IPS-15b (cell line): ENCODE results near the gene ADCY7.

Source experiments
- H3K27me3 ChIP-seq: one replicate; pipeline ENCODE4 v1.6.1; 2013; ENCODE audit warnings: low read length; ENCODE audit not compliant: control insufficient read depth, insufficient read depth
- H3K36me3 ChIP-seq: one replicate; pipeline ENCODE4 v1.6.1; 2013; ENCODE audit warnings: low read length; ENCODE audit not compliant: control insufficient read depth, insufficient read depth
- H3K4me1 ChIP-seq: one replicate; pipeline ENCODE4 v1.6.1; 2013; ENCODE audit warnings: mild to moderate bottlenecking, low read length; ENCODE audit not compliant: control insufficient read depth, insufficient read depth
- H3K4me3 ChIP-seq: one replicate; pipeline ENCODE4 v1.5.1; 2013; ENCODE audit warnings: low read depth, low read length
- H3K9ac ChIP-seq: one replicate; pipeline ENCODE4 v1.6.1; 2013; ENCODE audit warnings: low read depth, mild to moderate bottlenecking, low read length
- H3K9me3 ChIP-seq: one replicate; pipeline ENCODE4 v1.6.1; 2013; ENCODE audit warnings: mild to moderate bottlenecking, low read length; ENCODE audit not compliant: control insufficient read depth, insufficient read depth

Gene ADCY7

GRCh38 chr16:50279504-50279865 lies 13.1 kb downstream of the ADCY7 start:
- Histone ChIP-seq H3K9ac (no peak overlapping the region), H3K36me3 (no peaks in the 10 kb centered on the region), H3K27me3 (no peaks in the 10 kb centered on the region), H3K9me3 (no peaks in the 10 kb centered on the region), H3K4me3 (no peak overlapping the region), H3K4me1 (no peaks in the 10 kb centered on the region)

GRCh38 chr16:50280932-50281331 lies 14.6 kb downstream of the ADCY7 start:
- Histone ChIP-seq H3K4me1 (no peaks in the 10 kb centered on the region), H3K9me3 (no peaks in the 10 kb centered on the region), H3K27me3 (no peaks in the 10 kb centered on the region), H3K9ac (no peak overlapping the region), H3K4me3 (no peak overlapping the region), H3K36me3 (no peaks in the 10 kb centered on the region)

GRCh38 chr16:50281391-50282009 lies 15.1 kb downstream of the ADCY7 start:
- Histone ChIP-seq H3K9ac (peak overlapping the region; percentile 24), H3K4me3 (no peak overlapping the region), H3K27me3 (no peaks in the 10 kb centered on the region), H3K4me1 (no peaks in the 10 kb centered on the region), H3K9me3 (no peaks in the 10 kb centered on the region), H3K36me3 (no peaks in the 10 kb centered on the region)

GRCh38 chr16:50282010-50282538 lies 15.7 kb downstream of the ADCY7 start:
- Histone ChIP-seq H3K9me3 (no peaks in the 10 kb centered on the region), H3K27me3 (no peaks in the 10 kb centered on the region), H3K4me3 (no peak overlapping the region), H3K36me3 (no peaks in the 10 kb centered on the region), H3K4me1 (no peaks in the 10 kb centered on the region), H3K9ac (peak overlapping the region; percentile 24)

DNA sequence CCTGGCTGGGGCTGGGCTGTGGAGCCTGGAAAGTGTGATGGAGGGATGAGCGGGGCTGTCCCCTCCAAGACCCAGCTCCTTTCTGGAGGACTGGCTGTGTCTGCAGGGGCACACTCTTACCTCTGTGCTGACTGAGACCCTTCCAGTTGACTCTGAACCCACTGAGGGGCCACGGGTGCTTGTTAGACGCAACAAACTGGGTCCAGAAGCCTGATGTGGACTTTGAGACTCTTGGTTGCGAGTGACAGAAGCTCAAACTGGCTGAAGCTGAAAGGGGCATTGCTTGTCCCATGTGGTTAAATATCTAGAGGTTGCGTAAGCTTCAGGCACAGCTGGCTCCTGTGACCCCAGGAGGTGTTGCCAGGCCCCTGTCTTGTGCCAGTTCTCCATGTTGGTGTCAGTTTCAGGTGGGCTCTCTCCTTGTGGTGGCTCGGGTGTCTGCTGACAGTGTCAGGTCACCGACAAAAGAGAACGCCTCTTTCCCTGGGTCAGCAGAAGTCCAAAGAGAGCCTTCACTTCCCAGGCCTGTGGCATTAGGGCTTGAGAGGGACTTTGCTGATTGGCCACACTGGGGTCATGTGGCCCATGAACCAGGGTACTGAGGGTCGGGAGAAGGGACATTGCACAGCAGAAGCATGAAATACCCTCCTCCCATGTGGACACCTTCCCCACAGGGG lies 16.7 kb downstream of the ADCY7 start:
- H3K9me3 ChIP-seq = no peaks in the 10 kb centered on the region
- H3K36me3 ChIP-seq = no peaks in the 10 kb centered on the region
- no peaks in the 10 kb centered on the region for H3K4me1 ChIP-seq
- no peak overlapping the region for H3K9ac ChIP-seq
- no peaks in the 10 kb centered on the region for H3K27me3 ChIP-seq
- no peak overlapping the region for H3K4me3 ChIP-seq

GRCh38 chr16:50284131-50284911 lies 18.0 kb downstream of the ADCY7 start:
- no peaks in the 10 kb centered on the region for H3K9me3 ChIP-seq
- no peak overlapping the region for H3K4me3 ChIP-seq
- H3K27me3 ChIP-seq = no peaks in the 10 kb centered on the region
- H3K36me3 ChIP-seq = no peaks in the 10 kb centered on the region
- H3K9ac ChIP-seq = no peak overlapping the region
- no peaks in the 10 kb centered on the region for H3K4me1 ChIP-seq

DNA sequence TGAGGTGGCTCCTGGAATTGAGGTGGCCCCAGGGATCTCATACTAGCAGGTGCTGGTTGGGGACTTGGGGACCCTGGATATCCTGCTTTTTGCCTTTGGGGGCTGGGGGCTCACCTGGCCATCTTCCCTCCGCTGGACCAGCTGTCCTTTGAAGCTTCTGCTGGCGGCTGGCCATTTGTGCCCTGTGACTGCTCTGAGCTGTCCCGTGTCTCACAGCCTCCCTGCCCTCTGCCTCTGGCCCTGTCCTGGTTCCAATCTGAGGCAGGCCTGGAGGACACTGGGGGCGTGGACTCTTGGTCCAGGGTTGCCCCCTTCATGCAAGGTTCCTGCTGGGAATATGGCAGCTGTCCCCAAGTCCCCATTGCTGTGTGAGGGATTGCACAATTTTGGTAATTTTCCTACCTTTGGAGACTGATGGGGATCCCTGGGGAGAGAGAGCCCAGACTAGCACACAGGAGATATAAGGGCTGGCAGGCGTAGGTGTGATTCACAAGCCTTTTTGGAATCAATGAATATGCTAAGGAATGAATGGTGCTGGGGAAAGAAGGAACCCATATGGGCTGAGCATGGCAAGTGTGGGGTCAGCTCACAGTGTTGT lies 19.2 kb downstream of the ADCY7 start:
- H3K9me3 ChIP-seq = no peaks in the 10 kb centered on the region
- no peaks in the 10 kb centered on the region for H3K27me3 ChIP-seq
- H3K4me1 ChIP-seq = no peaks in the 10 kb centered on the region
- no peak overlapping the region for H3K9ac ChIP-seq
- no peak overlapping the region for H3K4me3 ChIP-seq
- H3K36me3 ChIP-seq = no peaks in the 10 kb centered on the region

- Histone ChIP-seq H3K27me3 (no peaks in the 10 kb centered on the region), H3K4me3 (no peak overlapping the region), H3K9me3 (no peaks in the 10 kb centered on the region), H3K9ac (no peak overlapping the region), H3K4me1 (no peaks in the 10 kb centered on the region), H3K36me3 (no peaks in the 10 kb centered on the region)
Measured at GRCh38 chr16:50286681-50287080, 20.3 kb downstream of the ADCY7 start.

DNA sequence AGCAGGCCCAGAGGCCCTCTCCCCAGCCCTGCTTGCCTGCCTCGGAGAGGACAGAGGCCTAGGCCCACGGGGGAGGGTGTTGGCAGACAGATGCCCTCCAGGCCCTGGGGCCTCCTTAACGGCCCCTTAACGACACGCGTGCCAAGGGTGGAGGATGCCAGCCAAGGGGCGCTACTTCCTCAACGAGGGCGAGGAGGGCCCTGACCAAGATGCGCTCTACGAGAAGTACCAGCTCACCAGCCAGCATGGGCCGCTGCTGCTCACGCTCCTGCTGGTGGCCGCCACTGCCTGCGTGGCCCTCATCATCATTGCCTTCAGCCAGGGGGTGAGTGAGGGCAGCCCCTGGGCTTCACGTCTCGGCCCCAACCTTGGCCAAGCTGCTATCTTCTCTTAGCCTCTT lies 21.7 kb downstream of the ADCY7 start:
- H3K36me3 ChIP-seq = no peaks in the 10 kb centered on the region
- no peaks in the 10 kb centered on the region for H3K9me3 ChIP-seq
- H3K4me3 ChIP-seq = no peak overlapping the region
- no peaks in the 10 kb centered on the region for H3K4me1 ChIP-seq
- H3K9ac ChIP-seq = no peak overlapping the region
- no peaks in the 10 kb centered on the region for H3K27me3 ChIP-seq

DNA sequence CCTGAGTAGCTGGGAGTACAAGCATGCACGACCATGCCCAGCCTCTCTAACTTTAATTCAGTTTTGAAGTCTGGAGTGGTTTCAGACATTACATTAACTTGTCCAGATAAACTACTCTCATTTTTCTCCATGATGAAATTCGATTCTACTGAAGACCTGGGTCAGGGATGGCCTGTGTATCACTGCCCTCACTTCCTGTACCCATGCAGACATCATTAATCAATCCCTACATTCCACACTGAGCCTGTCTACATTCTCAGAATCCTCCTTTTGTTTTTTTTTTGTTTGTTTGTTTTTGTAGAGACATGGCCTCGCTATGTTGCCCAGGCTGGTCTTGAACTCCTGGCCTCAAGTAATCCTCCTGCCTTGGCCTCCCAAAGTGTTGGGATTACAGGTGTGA lies 22.6 kb downstream of the ADCY7 start:
- no peaks in the 10 kb centered on the region for H3K9me3 ChIP-seq
- H3K27me3 ChIP-seq = no peaks in the 10 kb centered on the region
- no peaks in the 10 kb centered on the region for H3K36me3 ChIP-seq
- H3K9ac ChIP-seq = no peak overlapping the region
- H3K4me3 ChIP-seq = no peak overlapping the region
- H3K4me1 ChIP-seq = no peaks in the 10 kb centered on the region

GRCh38 chr16:50289950-50290764 lies 23.8 kb downstream of the ADCY7 start:
- no peaks in the 10 kb centered on the region for H3K4me1 ChIP-seq
- H3K27me3 ChIP-seq = no peaks in the 10 kb centered on the region
- no peaks in the 10 kb centered on the region for H3K36me3 ChIP-seq
- no peak overlapping the region for H3K9ac ChIP-seq
- H3K4me3 ChIP-seq = no peak overlapping the region
- H3K9me3 ChIP-seq = no peaks in the 10 kb centered on the region
